ENCODE data around the gene HNF1A. TPM values are rescaled to one million over a fixed set of nuclear protein-coding genes. Genes with fewer than 3 reads are reported as not detected.

Gene HNF1A
- total RNA-seq, 4 donors from 2014 or later, result not detected

GRCh38 chr12:120965534-120966091, 12.7 kb upstream of the HNF1A start:
- H3K27ac ChIP-seq, result no peak overlapping the region
- DNase-seq (ENCODE audit: low spot score in 2 of 2), result no peak
- H3K4me3 ChIP-seq, result no peak overlapping the region
- TF ChIP-seq POLR2A (IDR thresholded peaks at IDR 0.05) (no peak), EP300 (IDR thresholded peaks at IDR 0.05) (no peak)
- TF ChIP-seq, protein P1, sequence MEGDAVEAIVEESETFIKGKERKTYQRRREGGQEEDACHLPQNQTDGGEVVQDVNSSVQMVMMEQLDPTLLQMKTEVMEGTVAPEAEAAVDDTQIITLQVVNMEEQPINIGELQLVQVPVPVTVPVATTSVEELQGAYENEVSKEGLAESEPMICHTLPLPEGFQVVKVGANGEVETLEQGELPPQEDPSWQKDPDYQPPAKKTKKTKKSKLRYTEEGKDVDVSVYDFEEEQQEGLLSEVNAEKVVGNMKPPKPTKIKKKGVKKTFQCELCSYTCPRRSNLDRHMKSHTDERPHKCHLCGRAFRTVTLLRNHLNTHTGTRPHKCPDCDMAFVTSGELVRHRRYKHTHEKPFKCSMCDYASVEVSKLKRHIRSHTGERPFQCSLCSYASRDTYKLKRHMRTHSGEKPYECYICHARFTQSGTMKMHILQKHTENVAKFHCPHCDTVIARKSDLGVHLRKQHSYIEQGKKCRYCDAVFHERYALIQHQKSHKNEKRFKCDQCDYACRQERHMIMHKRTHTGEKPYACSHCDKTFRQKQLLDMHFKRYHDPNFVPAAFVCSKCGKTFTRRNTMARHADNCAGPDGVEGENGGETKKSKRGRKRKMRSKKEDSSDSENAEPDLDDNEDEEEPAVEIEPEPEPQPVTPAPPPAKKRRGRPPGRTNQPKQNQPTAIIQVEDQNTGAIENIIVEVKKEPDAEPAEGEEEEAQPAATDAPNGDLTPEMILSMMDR (IDR thresholded peaks at IDR 0.05), result no peak
- no peaks in the 10 kb centered on the region for H3K4me1 ChIP-seq
- no peaks in the 10 kb centered on the region for H3K9me3 ChIP-seq
- no peaks in the 10 kb centered on the region for H3K27me3 ChIP-seq
- H3K36me3 ChIP-seq, result no peaks in the 10 kb centered on the region
- WGBS, 2 donors, result 60 to 74% methylated on average over 11 to 13 of the region's 13 CpGs

DNA sequence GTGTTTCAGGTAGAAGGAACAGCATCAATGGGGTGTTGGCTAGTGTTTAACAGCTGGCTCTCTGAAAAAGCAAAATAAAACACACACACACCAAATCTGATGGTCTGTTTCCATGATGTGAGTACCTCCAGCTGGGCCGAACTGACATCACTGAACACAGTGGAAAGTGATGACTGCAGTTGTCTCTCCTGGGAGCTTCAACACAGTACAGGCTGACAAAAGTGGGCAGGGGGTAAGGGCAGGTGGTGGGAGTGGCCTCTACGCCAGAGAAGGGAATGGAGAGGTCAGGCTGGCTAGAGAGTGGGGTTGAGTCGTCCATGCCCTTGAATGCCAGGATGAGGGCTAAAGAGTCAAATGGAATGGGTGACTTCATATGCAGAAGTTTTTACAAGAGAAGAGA, 8.0 kb upstream of the HNF1A start:
- no peaks in the 10 kb centered on the region for H3K27me3 ChIP-seq
- TF ChIP-seq, protein P1 (IDR thresholded peaks at IDR 0.05), result no peak
- TF ChIP-seq POLR2A (IDR thresholded peaks at IDR 0.05), result no peak
- no peak for TF ChIP-seq EP300 (IDR thresholded peaks at IDR 0.05)
- no peaks in the 10 kb centered on the region for H3K36me3 ChIP-seq
- H3K4me3 ChIP-seq, result no peak overlapping the region
- 62 to 70% methylated on average over 3 of the region's 3 CpGs for WGBS, 2 donors
- DNase-seq (ENCODE audit: low spot score in 2 of 2), result no peak
- H3K9me3 ChIP-seq, result no peaks in the 10 kb centered on the region
- H3K27ac ChIP-seq, result no peak overlapping the region
- H3K4me1 ChIP-seq, result no peaks in the 10 kb centered on the region

DNA sequence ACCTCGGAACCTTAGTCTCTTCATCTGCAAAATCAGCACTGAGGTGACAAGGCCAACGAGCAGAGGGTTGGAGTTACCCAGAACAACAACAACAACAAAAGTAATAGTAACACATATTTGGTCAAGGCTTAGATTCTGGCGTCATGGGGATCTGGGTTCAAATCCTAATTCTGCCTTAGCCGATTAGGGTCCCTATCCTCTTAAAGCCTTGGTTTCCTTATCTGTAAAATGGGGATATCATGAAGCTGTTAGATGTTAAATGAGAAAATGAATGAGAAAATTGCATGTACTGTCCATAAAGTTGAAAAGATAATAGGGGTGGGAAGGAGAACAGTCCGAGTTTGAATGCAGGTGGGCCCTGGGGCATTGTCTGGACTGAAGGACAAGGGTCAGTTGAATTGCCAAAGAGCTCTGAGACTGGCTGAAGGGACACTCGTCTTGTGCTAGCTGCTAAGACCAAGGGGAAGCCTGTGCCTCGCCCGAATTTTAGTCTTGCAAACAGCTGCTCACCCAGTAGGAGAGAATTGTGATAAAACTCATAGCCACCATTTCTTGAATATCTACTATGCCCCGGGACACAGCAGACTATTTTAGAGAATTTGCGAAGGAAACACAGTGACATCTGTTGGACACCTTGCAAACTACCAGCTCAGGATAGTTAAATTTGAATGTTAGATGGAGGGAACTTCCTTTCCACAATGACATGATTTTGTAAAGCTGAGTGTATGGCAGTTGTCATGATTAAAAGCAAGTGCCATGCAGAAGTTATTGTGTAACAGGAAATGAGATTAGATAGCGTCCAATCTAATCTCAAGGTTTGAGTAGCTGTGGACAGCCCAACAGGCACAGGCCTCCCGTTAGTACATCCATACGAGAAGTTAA, 6.8 kb upstream of the HNF1A start:
- H3K36me3 ChIP-seq, result no peaks in the 10 kb centered on the region
- TF ChIP-seq, protein P1 (IDR thresholded peaks at IDR 0.05), result peak; percentile 65 to 75 (median 68)
- TF ChIP-seq POLR2A (IDR thresholded peaks at IDR 0.05), result no peak
- no peak for TF ChIP-seq EP300 (IDR thresholded peaks at IDR 0.05)
- 39 to 47% methylated on average over 13 of the region's 13 CpGs for WGBS, 2 donors
- peak in 1 of 2 donors; percentile 33 for DNase-seq (ENCODE audit: low spot score in 2 of 2)
- H3K4me1 ChIP-seq, result no peaks in the 10 kb centered on the region
- H3K27ac ChIP-seq, result no peak overlapping the region
- H3K27me3 ChIP-seq, result no peaks in the 10 kb centered on the region
- H3K9me3 ChIP-seq, result no peaks in the 10 kb centered on the region
- H3K4me3 ChIP-seq, result no peak overlapping the region

DNA sequence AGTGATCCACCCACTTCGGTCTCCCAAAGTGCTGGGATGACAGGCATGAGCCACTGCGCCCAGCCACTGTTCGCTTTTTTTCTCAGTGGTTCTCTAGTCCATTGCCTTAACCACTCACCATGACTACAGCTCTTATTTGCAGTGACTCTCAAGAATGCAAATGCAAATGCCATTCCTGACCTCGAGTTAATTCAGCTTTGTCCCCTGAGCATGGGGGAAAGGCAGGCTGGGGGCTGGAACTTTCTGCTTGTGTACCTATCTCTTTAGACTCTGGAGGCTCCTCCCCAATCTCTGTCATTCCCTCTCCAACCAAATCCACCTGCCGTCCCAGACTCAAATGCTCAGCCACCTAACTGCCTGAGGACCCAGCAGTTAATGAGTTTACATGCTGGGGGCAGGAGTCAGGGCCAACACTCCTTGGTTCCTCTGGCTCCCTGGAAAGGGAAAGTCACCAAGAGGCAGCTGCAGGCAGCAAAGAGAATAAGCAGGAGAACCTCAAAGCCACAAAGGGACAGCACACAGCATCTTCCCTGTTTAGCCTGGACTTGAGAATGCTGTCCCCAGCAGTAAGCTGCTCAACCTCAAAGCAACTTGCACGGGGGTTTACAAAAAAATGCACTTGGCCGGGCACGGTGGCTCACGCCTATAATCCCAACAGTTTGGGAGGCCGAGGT, 5.3 kb upstream of the HNF1A start:
- H3K4me3 ChIP-seq, result no peak overlapping the region
- H3K36me3 ChIP-seq, result no peaks in the 10 kb centered on the region
- WGBS, 2 donors, result 38 to 43% methylated on average over 10 of the region's 10 CpGs
- H3K27ac ChIP-seq, result peak overlapping the region in 1 of 4 donors; percentile 28
- TF ChIP-seq POLR2A (IDR thresholded peaks at IDR 0.05) (no peak), EP300 (IDR thresholded peaks at IDR 0.05) (no peak)
- TF ChIP-seq, protein P1 (IDR thresholded peaks at IDR 0.05), result no peak
- no peak for DNase-seq (ENCODE audit: low spot score in 2 of 2)
- no peaks in the 10 kb centered on the region for H3K4me1 ChIP-seq
- no peaks in the 10 kb centered on the region for H3K9me3 ChIP-seq
- H3K27me3 ChIP-seq, result no peaks in the 10 kb centered on the region
